ENCODE measurements around the gene CCNB2. TPM values are rescaled to one million over a fixed set of nuclear protein-coding genes. Genes with fewer than 3 reads are reported as not detected.
A peak's percentile ranks its signal among the peaks of the same experiment; 100 is the strongest.
"Not testable (repeated sequence)": the region's sequence is repeated elsewhere in the genome, so short reads cannot be mapped to it uniquely, and the experiment has no call there.

Gene CCNB2
- total RNA-seq, 4 donors from 2014 or later = 1.6 TPM; not detected in 3

DNA sequence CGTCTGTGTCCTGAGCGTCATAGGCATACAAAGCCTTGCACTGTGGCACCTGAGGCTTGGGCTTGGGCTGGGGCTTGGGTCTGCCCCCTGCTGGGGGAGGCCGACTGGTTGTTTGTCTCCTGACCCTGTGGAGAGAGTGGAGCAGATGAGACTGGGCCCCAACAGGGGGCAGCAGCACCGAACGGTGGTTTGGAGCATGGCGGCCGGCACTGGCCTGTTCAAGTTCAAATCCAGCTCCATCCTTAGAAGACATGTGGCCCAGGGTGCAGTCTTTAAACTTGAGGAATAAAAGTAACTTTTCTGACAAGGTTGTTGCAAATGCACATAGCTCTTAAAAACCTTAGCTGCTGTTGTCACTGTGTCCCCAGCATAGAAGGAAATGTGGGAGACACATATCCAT lies 33.3 kb downstream of the CCNB2 start:
- Histone ChIP-seq H3K27me3 (no peaks in the 10 kb centered on the region), H3K4me3 (no peak overlapping the region), H3K36me3 (peaks cover 30 to 62% (median 46%) of the 10 kb centered on the region in 4 donors), H3K27ac (replicated peaks in 1 of 4) (no peak overlapping the region), H3K9me3 (no peaks in the 10 kb centered on the region), H3K4me1 (peaks cover 0 to 5% (median 0%) of the 10 kb centered on the region in 4 donors)
- intact Hi-C loops (cut with DNase I) = no loop called here
- DNase-seq (ENCODE audit: extremely low spot score) = no peak
- 63% methylated on average over 5 of the region's 7 CpGs for whole genome bisulfite sequencing
- no peak for TF ChIP-seq POLR2AphosphoS5 (IDR thresholded peaks at IDR 0.05)
- TF ChIP-seq, protein P1, sequence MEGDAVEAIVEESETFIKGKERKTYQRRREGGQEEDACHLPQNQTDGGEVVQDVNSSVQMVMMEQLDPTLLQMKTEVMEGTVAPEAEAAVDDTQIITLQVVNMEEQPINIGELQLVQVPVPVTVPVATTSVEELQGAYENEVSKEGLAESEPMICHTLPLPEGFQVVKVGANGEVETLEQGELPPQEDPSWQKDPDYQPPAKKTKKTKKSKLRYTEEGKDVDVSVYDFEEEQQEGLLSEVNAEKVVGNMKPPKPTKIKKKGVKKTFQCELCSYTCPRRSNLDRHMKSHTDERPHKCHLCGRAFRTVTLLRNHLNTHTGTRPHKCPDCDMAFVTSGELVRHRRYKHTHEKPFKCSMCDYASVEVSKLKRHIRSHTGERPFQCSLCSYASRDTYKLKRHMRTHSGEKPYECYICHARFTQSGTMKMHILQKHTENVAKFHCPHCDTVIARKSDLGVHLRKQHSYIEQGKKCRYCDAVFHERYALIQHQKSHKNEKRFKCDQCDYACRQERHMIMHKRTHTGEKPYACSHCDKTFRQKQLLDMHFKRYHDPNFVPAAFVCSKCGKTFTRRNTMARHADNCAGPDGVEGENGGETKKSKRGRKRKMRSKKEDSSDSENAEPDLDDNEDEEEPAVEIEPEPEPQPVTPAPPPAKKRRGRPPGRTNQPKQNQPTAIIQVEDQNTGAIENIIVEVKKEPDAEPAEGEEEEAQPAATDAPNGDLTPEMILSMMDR (IDR thresholded peaks at IDR 0.05) = peak in 2 of 3 experiments; percentile 15 to 30

DNA sequence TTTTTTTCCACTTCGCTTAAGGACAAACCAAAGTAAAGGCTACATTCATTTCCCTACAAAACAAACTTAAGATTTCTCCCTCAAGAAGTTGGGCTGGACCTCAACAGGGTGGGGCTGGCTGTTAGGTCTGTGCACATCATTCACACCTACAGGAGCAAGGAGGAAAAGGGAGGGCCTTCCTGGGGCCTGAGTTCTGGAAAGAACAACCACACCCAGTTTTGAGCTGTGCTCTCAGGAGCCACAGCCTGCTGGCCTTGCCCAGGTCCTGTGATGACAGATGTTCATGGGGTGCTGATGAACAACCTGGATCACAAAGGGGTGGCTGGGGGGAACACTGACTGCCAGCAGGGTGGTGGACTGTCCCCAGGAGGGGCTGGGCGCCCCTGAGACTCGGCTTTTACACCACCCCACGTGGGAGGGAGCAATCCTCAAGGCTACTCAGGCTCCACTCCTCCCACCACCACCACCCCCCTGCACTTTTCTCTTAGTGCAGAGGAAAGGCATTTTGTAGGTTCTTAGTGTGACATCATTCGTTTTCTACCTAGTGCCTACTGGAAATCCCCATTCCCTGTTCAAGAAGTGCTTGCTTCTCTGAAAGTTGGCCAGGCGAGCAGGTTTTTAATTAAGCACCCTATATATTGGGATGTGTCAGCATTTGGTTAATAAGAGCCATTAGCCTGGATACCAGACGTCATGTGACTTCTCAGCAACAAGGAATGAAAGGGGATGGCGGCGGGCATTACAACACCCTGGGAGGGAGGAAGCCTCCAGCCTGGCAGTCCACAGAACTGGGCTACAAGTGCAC lies 35.7 kb downstream of the CCNB2 start:
- Histone ChIP-seq H3K4me1 (peaks cover 0 to 5% (median 0%) of the 10 kb centered on the region in 4 donors), H3K36me3 (peaks cover 24 to 63% (median 53%) of the 10 kb centered on the region in 4 donors), H3K27me3 (no peaks in the 10 kb centered on the region), H3K4me3 (no peak overlapping the region), H3K9me3 (no peaks in the 10 kb centered on the region), H3K27ac (replicated peaks in 1 of 4) (no peak overlapping the region)
- WGBS = 85% methylated on average over 9 of the region's 9 CpGs
- no peak for DNase-seq (ENCODE audit: extremely low spot score)
- TF ChIP-seq EP300 (IDR thresholded peaks at IDR 0.05) = no peak
- TF ChIP-seq POLR2A (IDR thresholded peaks at IDR 0.05; ENCODE audit: low read depth) = no peak
- TF ChIP-seq, protein P1 (IDR thresholded peaks at IDR 0.05) = no peak
- TF ChIP-seq POLR2AphosphoS5 (IDR thresholded peaks at IDR 0.05) = no peak
- intact Hi-C loops (cut with DNase I) = no loop called here

DNA sequence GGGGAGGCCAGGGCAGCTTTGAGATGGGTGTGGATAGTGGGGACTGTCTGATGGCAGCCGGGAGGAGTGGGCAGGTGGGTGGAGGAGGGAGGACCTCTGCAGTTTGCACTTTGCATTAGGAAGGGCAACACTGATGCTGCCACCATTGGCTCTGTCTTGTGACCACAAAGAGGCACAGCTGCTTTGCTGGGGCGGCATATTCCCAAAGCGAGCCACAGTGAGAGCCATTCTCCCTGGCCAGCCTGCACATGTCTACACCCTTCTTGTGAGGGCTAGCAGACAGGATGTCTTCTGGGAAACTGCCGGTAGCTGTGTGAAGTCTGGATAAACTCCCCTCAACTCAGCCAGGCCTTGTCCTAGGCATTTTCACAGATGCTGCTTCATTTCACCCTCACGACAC lies 38.3 kb downstream of the CCNB2 start:
- no peaks in the 10 kb centered on the region for H3K9me3 ChIP-seq
- 100% methylated on average over 5 of the region's 5 CpGs for WGBS
- no peaks in the 10 kb centered on the region for H3K27me3 ChIP-seq
- DNase-seq (ENCODE audit: extremely low spot score) = no peak
- peaks cover 0 to 60% (median 32%) of the 10 kb centered on the region in 4 donors for H3K36me3 ChIP-seq
- intact Hi-C loops (cut with DNase I) = no loop called here
- peaks cover 5 to 12% (median 8%) of the 10 kb centered on the region in 4 donors for H3K4me1 ChIP-seq
- H3K4me3 ChIP-seq = no peak overlapping the region
- TF ChIP-seq POLR2A (IDR thresholded peaks at IDR 0.05; ENCODE audit: low read depth) (no peak), EP300 (IDR thresholded peaks at IDR 0.05) (no peak)
- no peak overlapping the region for H3K27ac ChIP-seq (replicated peaks in 1 of 4)

DNA sequence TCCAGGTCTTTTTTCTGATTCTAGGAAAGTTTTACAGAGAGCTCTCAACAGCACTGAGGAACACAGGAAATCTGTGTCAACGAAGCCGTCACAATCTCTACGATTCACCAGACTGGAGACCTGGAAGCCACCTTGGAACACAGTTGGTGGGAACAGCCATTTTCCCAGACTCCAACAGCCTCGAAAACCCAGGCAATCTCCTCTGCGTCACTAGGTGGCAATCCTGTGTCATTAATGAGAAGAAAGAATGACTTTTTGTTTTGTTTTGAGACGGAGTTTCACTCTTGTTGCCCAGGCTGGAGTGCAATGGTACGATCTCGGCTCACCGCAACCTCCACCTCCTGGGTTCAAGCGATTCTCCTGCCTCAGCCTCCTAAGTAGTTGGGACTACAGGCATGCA lies 39.6 kb downstream of the CCNB2 start:
- H3K9me3 ChIP-seq; H3K4me3 ChIP-seq; H3K27ac ChIP-seq (replicated peaks in 1 of 4); intact Hi-C loops (cut with DNase I); DNase-seq (ENCODE audit: extremely low spot score); H3K27me3 ChIP-seq: not testable (repeated sequence)
- 88% methylated on average over 10 of the region's 10 CpGs for WGBS
- Histone ChIP-seq H3K36me3 (peaks cover 0 to 69% (median 29%) of the 10 kb centered on the region in 4 donors), H3K4me1 (peaks cover 5 to 21% (median 17%) of the 10 kb centered on the region in 4 donors)

DNA sequence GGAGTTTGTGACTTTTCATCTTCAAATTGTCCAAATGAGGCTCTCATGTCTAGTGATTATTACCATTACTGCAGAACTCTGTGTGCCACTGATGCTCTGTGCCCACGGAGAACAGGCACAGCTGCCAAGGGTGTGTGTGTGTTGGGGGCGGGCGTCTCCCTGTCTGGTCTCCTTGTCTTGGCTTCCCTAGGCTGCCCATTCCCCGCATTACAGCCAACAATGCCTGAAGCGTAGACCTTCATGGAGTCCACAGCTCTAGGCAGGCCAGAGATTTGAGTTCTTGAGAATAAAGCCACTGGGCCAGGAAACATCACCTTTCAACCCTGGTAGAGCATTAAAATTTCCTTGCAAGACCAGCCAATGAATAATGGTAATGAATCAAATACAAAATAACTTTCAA lies 42.7 kb downstream of the CCNB2 start:
- Histone ChIP-seq H3K27ac (replicated peaks in 1 of 4) (no peak overlapping the region), H3K4me3 (no peak overlapping the region), H3K4me1 (peaks cover 0 to 32% (median 26%) of the 10 kb centered on the region in 4 donors), H3K27me3 (no peaks in the 10 kb centered on the region), H3K9me3 (no peaks in the 10 kb centered on the region), H3K36me3 (peaks cover 3 to 95% (median 47%) of the 10 kb centered on the region in 4 donors)
- DNase-seq (ENCODE audit: extremely low spot score) = no peak
- WGBS = 92% methylated on average over 5 of the region's 5 CpGs
- TF ChIP-seq, protein P1 (IDR thresholded peaks at IDR 0.05) = no peak
- TF ChIP-seq POLR2AphosphoS5 (IDR thresholded peaks at IDR 0.05) = no peak
- no peak for TF ChIP-seq EP300 (IDR thresholded peaks at IDR 0.05)
- TF ChIP-seq POLR2A (IDR thresholded peaks at IDR 0.05; ENCODE audit: low read depth) = no peak
- intact Hi-C loops (cut with DNase I) = no loop called here

Measured in esophagus muscularis mucosa (tissue), 4 donors.